NCI-H524 (cell line): ENCODE data around the gene FIGNL1.
A peak's percentile ranks its signal among the peaks of the same experiment; 100 is the strongest.
"Not testable (repeated sequence)": the region's sequence is repeated elsewhere in the genome, so short reads cannot be mapped to it uniquely, and the experiment has no call there.

Experiments used
- DNase-seq, 2 experiments: peaks; one replicate each; lab custom pipeline; 2025; lab: John Stamatoyannopoulos, UW

The FIGNL1 gene

DNA sequence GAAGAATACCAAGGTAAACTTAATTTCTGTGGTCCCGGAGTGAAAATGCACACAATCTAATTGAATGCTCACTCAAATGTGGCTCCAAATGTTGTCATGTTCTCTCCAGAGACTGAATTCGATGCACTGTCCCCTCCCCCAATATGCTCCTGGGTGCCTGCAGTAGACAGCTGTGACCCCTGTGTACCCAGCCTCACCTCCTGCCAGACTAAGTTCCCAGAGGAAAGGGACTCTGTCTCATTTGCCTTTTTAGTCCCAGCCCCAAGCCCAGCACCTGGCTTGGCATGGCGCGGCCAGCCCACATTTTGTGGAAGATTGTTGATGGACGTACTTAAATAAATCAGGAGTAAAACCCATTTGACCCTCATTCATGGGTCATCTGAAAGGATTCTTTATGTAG, 21.8 kb upstream of the FIGNL1 start:
- DNase-seq: no peak

DNA sequence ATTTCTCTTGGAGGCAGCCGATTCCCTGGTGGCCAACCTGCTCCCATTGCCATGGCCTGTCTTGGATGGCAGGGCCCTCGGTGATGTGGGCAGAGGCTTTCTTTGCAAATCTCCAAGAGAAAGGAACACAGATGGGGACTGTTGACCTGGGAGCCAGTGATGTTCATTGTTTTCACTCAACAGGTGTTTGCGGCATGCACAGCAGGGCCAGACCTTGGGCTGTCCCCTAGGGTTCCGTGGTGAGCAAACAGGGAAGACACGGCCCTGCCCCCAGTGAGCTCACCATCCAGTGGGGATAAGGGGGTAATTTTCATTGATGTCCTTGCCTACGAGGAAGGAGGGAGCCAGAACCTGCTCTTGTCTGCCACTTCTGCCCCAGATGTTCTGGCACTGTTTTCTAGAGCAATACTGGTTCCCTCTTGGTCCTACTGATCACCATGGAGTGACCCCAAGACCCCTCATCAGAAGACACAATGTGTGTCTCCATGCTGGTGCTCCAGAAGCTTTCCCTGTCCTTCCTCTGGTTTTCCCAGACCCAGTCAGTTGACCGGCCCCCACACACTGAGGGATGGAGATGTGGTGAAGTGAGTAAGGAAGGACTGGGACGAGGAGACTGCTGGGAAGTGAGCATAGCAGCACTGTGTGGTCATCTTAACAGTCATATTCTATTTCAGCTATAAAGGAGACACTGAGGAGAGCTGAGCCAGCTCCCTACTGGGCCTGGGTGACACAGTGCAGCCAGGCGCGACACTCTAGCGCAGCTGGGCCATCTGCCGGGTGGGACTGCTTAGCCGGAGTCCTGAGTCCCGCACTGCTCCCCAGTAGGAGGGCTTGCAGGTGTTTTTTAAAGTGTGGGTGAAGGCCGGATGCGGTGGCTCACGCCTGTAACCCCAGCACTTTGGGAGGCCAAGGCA, 20.4 kb upstream of the FIGNL1 start:
- peak; percentile 15 to 71 for DNase-seq

DNA sequence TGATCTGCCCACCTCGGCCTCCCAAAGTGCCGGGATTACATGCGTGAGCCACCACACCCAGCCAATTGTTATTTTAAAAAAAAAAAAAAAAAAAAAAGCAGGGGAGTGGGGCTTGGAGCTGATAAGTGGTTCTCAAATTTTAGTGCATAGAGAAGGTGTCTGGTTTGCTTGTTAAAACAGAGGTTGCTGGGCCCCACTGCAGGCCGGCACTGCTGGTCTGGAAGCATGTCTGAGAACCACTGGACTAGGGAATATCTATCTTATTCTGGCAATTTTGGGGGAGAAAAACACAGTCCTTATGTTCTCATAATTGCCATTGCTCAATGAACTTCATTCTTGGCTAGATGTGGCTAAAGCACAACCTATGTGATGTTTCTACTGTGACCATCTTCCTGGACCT, 19.0 kb upstream of the FIGNL1 start:
- no peak for DNase-seq

DNA sequence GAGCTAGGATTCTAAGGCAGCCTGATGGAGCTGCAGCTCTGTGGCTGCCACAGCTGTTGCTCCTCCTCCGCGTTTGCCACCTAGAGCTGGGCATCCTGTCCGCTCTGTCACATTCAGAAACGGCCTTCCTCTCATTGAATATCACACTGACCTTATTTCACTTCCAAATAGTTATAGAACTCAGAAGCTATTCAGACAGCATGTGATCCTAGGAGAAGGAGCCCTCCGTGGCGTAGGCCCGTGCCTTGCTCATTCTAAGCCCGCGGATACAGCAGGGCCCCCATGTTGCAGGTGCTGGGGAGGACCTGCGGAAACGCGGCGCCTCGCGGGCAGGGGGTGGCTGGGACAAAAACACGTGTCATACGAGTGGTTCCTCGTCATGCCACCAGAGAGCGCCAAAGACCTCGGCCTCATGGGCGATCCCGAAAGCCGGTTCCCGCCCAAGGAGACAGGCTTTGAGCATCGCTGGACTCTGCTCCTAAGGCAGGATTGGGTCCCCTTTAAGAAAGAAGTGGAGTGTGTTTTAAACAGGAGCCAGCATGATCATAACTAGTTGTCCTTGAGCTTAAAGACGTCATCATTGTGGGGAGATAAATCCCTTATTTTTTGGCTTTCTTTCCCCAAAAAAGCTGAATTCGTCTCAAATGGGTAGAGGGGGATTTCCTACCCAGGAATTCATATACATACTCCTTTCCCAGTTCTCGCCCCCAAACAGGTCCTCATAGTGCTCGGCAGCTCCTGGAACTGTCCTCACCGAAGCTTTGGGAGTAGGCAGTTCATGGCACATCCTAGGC, 17.9 kb upstream of the FIGNL1 start:
- DNase-seq: peak; percentile 74 to 80

DNA sequence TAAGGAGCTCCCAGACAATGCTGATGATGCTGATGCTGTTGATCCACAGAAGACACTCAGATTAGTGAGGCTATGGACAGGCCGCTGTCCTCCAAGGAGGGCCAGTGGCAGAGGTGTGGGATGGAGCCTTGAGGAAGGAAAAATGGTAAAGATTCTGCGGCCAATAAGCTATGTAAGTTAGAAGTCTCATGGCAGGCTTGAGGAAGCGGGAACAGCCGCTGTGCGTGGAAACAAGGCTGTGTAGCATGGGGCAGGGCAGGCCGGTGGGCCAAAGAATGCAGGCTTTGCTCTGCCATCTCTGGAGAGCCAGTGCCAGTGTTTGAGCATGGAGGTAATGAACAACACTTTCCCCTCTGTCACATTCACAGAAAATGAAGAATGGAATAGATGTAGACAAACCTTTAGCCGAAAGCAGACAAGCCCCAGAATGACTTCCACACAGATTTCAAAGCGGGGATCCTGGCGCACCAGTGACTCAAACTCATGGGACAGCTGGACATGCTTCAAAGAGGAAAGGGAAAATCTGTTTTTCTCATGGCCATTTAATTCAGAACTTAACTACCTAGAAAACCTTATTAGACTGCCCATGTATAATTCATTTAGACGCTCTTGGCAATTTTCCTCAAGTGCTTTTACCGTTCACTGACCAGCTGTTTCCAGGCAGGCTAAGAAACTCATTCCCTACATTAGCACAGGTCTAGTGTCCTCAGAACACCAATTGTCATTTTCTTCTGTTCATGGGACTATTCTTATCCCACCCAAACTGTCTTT, 16.9 kb upstream of the FIGNL1 start:
- DNase-seq: peak; percentile 37 to 85

DNA sequence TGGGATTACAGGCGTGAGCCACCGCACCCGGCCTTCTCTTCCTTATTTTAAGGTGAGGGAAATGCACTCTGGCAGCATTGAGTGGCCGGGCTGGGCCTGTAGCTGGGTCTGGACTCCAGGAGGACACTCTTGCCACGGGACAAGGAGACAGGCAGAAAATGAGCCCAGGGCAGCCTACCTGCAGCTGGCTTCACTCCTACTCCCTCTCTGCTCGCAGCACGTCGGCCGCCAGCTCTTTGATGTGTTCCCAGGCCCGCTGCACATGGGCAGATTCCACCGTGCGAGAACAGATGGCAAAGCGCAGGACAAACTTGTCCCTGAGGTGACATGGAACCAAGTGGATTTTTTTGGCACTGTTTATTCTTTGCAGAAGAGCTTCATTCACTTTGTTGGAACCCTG, 12.9 kb upstream of the FIGNL1 start:
- DNase-seq: no peak

DNA sequence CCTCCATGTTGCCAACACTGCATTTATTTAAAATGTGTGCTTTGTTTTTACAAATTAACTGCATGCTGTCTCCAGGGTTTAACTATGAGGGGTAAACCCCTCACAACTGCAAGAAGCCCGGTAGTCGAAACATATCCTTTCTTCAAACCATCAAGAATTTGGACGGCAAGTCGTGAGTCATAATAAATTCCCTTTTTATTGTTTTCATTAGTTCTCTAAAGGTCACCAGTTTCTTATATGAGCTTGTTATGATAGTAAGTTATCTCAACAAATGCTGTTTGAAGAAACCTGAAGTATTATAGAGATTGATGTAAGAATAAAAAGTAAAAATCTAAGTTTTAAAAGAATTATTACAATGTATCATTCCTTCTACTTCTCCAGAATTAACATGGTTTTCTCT, 12.2 kb upstream of the FIGNL1 start:
- no peak for DNase-seq

DNA sequence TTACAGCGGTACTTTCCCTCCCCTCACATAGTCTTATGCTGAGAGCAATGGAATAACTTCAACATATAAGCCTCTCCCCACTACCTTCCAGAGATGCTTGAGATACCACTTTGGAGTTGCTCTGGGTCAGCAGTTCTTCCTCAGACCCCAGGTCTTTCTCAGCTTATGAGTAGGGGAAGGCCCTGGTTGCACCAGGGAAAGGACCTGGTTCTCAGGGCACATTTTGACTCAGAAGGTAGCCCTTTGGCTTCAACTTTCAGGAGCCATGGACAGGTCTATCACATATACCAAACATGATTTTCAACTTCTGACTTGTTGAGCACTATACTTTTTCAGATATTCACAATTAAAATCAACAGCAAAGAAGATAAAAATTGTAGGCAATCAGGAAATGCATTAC, 11.5 kb upstream of the FIGNL1 start:
- no peak for DNase-seq

DNA sequence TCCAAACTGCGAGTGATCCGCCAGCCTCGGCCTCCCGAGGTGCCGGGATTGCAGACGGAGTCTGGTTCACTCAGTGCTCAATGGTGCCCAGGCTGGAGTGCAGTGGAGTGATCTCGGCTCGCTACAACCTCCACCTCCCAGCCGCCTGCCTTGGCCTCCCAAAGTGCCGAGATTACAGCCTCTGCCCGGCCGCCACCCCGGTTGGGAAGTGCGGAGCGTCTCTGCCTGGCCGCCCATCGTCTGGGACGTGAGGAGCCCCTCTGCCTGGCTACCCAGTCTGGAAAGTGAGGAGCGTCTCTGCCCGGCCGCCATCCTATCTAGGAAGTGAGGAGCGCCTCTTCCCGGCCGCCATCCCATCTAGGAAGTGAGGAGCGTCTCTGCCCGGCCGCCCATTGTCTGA, 9.0 kb upstream of the FIGNL1 start:
- DNase-seq: not testable (repeated sequence)

DNA sequence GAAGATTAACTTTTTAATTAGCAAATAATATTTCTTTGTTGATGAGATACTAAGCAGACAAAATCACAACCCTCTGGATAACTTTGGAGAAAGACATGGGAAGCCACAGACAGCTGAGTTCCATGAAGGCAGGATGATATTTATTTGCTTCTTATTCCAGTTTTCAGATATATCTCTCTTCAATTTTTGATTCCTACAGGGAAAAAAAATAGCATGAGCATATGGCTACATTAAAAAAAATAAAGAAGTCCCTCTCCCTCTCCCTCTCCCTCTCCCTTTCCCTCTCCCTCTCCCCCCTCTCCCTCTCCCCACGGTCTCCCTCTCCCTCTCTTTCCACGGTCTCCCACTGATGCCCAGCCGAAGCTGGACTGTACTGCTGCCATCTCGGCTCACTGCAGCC, 8.5 kb upstream of the FIGNL1 start:
- DNase-seq: not testable (repeated sequence)

DNA sequence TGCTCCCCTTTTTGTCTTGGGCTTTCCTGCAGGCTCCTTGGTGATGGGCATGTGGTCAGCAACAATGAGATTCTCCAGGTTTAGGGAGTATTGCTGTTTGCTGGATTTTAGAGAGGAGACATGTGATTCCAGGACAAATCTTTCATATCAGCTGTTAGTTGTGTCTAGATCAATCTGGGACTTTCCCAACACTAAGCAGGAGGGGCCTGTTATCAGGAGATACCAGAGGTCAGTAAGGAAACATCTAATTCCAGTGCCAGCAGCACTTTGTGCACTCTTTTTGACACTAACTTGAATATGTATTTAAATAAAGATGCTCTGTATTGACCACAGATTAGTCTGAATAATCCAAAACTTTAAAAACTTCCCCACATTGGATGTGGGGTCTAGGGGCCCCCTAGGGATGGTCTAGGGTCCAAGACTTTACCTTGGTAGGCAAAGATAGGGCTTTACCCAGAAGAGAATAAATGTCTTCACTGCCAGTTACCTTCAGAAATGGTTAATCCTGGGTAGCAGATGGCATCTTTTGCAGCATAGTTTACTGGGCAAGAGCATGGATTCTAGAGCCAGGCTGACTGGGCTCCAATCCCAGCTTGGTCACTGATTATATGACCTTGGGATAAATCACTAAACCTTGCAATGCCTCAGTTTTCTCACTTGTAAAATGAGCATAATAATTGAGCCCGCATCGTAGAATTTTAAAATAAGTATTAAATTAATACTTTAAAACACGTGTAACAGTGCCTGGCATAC, 6.4 kb upstream of the FIGNL1 start:
- DNase-seq: peak in 1 of 2 experiments; percentile 10

DNA sequence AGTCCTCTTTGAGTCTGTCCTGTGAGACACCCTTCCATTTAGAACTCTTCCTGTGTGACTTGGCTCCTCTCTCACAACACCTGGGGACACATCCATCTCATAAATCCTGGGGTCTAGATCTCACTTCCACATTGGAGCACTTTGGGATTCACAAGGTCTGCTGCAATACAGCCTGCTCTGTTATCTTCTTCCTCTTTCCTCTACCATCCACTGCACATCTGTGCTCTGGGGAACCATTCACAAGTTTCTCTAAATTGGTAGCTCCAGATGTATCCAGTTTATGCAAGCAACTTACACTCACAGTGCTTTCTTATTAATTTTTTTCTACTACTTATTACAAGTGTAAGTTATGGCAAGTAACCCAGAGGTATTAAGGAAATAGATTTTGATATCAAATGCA, 5.5 kb upstream of the FIGNL1 start:
- no peak for DNase-seq

DNA sequence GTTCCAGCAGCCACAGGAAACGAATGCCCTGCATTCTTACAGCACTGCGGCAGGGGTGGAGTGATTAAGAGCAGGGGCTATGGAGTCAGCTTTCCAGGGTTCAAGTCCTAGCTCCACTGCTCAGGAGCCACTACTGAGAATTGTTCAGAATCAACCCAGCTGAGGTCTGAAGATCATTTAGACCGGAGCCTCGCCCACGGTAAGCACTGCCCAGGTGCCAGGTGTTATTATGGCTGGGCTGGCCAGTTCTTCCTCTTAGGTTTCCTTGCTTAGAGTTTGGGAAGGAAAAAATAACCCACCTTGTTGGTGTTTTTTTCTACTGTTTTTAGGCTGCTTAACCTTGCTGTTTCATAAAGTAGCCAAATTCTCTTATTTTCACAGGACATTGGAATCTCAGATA, 4.8 kb upstream of the FIGNL1 start:
- no peak for DNase-seq

DNA sequence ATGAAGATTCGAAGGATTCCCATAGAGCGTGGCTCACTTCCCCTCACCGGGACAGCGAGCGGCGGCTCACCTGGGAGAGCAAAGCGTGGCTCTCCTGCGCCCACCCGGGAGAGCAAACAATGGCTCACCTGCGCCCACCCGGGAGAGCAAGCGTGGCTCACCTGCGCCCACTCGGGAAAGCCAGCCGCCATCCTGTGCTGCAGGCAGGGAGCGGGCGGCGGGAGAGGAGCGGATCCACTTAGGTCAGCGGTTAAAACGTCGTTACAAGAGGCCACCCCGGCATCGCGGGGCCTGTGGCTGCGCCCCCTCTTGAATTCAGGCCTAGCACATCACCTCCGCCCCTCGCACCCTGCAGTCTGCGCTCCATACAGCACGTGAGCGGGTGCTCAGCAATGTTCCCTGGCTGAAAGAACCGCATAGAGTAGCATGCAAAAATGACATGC, 461 bp upstream of the FIGNL1 start:
- no peak for DNase-seq

DNA sequence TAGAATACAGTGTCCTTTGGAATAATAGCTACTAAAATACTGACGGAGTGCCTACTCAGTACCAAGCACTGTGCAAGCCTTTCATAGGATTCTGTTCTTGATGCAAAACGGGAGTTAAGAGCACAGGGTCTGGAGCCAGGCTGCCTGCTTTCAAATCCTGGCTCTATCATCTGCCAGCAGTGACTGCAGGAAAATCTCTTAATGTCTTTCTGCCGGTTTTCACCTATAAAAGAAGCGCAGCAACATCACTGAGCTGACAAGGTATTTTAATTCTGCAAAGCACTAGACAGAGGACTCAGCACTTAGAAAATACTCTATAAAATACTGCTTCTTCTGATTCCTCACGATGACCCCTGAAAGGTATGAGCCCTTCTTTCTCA, 659 bp downstream of the FIGNL1 start:
- DNase-seq: peak in 1 of 2 experiments; percentile 10

DNA sequence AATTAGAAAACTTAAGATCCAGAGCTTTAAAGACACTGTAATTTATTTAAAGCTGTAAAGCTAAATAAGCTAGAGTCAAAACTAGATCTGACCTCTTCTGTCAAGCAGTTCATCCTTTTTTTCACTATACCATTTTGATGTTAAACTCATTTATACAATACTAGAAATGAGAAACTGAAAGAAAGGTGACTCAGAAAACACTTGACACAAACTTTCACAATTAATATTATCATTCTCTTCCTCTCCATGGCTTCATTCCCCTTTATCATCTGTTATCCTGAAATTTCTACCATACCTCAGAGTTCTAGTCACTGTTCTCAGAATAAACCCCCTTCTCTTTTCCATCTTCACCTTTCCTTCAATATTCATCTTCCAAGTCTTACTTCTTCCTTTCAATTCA, 1.3 kb downstream of the FIGNL1 start:
- DNase-seq: no peak

DNA sequence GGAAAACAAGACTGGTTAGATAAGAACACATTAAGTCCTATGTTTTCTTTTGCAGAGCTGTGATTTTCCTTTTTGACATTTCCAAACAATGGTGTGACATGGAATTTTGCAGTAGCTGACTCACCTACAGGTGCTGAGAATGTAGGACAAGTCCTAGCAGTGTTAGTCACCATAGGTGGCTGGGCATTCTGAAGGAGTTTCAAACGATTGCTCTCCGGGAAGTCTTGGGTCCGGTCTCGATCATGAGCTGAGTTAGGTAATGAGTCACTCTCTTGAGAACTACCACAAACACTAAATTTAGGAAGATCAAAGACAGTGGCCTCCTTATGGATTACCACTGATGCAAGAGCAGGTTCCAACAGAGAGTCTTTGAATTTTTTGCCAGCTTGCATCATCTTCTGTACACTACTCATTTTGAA, 3.6 kb downstream of the FIGNL1 start:
- no peak for DNase-seq

DNA sequence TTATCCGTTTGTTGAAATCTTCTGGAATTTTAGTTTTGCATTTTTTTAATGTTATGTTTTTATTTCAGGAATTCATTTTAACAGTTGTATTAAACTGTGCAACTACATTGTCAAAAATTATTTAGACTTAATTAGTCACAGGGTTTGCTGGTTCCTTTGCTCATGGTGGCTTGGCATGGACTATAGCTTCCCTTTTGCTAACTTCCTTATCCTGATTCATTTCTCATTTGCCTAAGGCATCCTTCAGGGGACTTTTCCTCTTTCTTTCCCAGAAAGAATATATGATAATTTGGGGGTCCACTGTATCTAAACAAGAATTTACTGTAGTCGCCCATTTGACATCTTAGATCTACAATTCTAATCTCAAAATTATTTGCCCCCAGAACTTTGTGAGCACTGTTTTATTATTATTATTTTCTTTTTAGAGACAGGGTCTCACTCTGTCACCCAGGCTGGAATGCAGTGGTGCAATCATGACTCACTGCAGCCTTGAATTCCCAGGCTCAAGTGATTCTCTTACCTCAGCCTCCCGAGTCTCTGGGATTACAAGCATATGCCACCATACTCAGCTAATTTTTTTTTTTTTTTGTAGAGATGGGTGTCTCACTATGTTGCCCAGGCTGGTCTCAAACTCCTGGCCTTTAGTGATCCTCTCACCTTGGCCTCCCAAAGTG, 13.9 kb downstream of the FIGNL1 start:
- no peak for DNase-seq

DNA sequence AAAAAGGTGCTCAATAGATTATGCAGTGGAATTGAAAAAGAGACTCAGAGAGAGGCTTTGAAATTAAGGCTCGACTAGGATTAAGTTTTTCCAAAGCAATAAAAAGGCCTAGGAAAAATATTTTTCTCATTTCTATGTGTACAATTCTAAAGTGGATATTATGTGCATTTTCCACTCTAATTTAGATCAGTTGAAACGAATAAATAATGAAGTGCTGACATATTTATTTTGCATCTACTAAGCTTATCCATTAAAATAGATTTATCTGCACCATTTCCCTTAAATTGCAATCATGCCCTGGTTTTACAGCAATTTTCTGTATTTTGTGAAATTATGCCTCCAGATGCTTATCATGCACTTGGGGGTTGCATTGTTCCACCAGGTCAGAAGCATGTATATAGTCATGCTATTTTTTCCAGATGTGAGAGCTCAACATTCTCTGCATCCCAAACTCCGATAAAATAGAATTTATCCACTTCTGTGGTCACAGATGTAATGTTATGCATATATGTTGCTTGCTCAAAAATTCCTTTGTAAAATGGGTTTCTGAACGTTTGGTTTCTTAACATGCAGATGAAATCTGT, 18.3 kb downstream of the FIGNL1 start:
- DNase-seq: no peak

DNA sequence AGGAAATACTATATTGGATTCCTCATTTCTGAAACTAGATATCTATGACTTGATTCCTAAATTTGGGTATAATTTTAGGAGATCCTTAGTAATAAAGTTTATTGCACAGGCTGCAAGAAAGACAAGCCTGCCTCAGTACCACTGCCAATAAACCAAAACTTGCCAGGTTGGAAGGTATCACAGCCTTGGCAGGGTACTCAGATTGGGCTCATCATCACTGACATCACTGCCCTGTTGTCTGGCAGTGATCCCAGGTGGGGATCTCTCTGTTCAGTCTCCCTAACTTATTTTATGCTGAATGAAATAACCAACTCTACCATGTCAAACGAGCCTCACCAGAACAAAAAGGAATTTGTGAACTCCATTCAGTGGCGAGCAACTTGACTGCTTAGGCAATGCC, 18.8 kb downstream of the FIGNL1 start:
- DNase-seq: no peak

DNA sequence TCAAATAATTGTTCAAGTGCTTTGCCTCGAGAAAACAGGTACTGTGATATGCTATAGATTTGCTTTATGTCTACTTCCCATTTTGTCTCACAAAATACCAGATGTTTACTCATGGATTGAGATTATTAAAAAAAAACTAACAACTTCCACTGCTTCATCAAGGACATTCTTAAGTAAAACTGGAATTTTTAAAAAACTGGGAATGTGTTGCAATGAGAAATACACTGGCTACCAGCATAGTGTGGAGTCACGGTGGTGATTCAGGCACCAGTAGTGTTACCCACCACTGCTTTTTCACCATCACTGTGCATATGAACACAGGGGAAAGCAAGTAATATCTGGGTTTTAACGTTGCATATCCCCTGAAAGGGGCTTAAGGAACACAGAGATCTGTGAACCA, 21.2 kb downstream of the FIGNL1 start:
- no peak for DNase-seq
